ENCODE results near the gene SLC6A3.

SLC6A3 gene

GRCh38 chr5:1416856-1417469 is 28.3 kb downstream of the SLC6A3 start:
- TF ChIP-seq FOXP2 (optimal IDR thresholded peaks at IDR 0.05; ENCODE audit: borderline replicate concordance, extremely low read depth, extremely low read length, insufficient read depth), result no peak

DNA sequence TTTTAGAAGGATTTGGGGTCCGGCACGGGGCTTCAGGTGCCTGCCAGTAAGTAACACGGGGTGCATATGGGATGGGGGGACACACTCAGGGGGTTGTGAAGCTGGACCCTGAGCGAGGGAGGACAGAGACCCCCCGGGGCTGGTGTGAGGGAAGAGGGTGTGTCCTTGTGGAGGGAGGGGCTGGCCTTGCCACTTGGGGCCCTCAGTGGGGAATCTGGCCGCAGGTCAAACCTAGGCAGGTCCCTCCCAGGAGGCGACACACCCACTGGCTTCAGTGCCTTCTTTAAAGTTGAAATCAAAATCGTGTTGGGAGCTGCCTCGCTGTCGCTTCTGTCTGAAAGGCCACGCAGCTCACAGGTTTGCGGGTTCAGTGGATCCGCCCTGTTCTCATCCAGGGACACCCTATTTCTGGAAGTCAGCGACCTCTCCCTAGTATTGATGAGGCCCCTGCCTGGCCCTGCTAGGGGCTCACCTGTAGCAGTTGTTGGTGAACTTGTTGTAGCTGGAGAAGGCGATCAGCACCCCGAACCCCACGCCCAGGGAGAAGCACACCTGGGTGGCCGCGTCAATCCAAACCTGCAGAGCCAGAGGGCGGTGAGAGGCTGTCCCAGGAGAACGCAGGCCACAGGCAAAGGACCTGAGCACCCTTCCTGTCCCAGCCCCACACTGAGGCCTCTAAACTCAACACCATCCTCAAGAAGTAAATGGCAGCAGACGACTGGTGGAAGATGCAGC is 29.4 kb downstream of the SLC6A3 start:
- TF ChIP-seq TAF1 (IDR thresholded peaks at IDR 0.05; ENCODE audit: borderline replicate concordance, insufficient read depth, low read length) (no peak), FOXP2 (optimal IDR thresholded peaks at IDR 0.05; ENCODE audit: borderline replicate concordance, extremely low read depth, extremely low read length, insufficient read depth) (no peak), POLR2AphosphoS5 (IDR thresholded peaks at IDR 0.05; ENCODE audit: low read depth, low read length) (no peak), REST (IDR thresholded peaks at IDR 0.05; ENCODE audit: insufficient read depth in 1 of 2, low read depth in 2 of 2, low read length in 2 of 2) (no peak), SIN3A (IDR thresholded peaks at IDR 0.05; ENCODE audit: borderline replicate concordance, insufficient read depth, low read length) (no peak)

- no peak for TF ChIP-seq TAF1 (IDR thresholded peaks at IDR 0.05; ENCODE audit: borderline replicate concordance, insufficient read depth, low read length)
- TF ChIP-seq SIN3A (IDR thresholded peaks at IDR 0.05; ENCODE audit: borderline replicate concordance, insufficient read depth, low read length), result no peak
- TF ChIP-seq FOXP2 (optimal IDR thresholded peaks at IDR 0.05; ENCODE audit: borderline replicate concordance, extremely low read depth, extremely low read length, insufficient read depth), result no peak
- TF ChIP-seq POLR2AphosphoS5 (IDR thresholded peaks at IDR 0.05; ENCODE audit: low read depth, low read length), result no peak
- TF ChIP-seq REST (IDR thresholded peaks at IDR 0.05; ENCODE audit: insufficient read depth in 1 of 2, low read depth in 2 of 2, low read length in 2 of 2), result no peak
These were observed 30.2 kb downstream of the SLC6A3 start for GRCh38 chr5:1415059-1415425.

DNA sequence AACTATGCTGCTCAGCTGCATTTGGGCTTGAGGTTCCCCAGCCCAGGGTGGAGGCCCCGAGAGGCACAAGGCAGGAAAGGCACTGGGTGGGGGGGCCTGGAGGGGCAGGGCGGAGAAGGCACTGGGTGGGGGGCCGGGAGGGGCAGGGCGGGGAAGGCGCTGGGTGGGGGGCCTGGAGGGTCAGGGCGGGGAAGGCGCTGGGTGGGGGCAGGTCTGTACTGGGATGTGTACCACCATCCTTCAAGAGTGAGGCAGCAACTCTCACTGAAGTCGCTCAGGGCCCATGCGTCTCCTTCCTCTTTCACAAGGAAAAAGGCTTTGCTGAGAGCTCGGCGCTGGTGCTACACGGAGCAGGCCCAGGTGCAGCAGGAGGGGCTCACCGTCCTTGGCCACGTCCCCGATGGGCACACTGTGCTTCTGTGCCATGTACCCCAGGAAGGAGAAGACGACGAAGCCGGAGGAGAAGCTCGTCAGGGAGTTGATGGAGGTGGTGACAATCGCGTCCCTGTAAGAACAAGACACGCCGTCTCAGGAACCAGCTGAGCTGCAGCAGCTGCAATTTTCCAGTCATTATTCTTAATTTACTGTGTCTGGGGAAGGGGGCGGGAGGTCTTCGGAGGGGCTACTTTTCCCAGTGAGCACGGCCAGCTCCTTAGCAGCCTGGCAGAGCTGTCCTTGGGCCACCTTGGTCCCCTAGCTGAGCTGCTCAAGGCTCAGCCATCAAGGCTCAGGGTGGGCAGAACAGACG is 30.8 kb downstream of the SLC6A3 start:
- no peak for TF ChIP-seq REST (IDR thresholded peaks at IDR 0.05; ENCODE audit: insufficient read depth in 1 of 2, low read depth in 2 of 2, low read length in 2 of 2)
- no peak for TF ChIP-seq SIN3A (IDR thresholded peaks at IDR 0.05; ENCODE audit: borderline replicate concordance, insufficient read depth, low read length)
- TF ChIP-seq FOXP2 (optimal IDR thresholded peaks at IDR 0.05; ENCODE audit: borderline replicate concordance, extremely low read depth, extremely low read length, insufficient read depth), result no peak
- no peak for TF ChIP-seq POLR2AphosphoS5 (IDR thresholded peaks at IDR 0.05; ENCODE audit: low read depth, low read length)
- no peak for TF ChIP-seq TAF1 (IDR thresholded peaks at IDR 0.05; ENCODE audit: borderline replicate concordance, insufficient read depth, low read length)

DNA sequence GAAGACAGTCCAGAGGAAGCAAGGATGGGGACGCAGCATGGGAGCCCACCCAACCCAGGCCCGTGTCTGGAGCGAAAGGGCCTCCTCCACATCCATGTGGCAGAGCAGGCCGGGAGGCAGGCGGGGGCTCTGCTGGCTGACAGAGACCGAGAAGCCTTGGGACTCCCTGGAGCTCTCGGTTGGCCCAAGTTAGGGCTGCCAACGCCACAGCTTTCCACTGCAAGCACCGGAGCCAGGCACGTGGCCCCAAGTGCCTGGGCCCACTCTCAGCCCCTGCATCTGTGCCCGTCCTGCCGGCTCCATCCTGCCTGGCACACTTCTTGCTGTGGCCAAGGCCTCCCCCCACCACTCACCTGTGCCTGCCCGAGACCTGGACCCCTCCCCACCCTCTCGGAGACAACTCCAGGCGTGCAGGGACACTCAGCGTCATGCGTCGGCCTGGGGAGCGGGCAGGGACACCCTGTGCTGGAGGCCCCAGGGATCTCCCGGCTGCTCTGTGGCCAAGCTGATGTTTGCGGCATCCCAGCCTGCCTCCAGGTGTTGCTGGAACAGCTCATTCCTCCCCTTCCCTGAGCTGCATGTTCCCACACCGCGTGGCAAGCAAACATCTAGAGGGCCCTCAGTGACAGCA is 31.5 kb downstream of the SLC6A3 start:
- TF ChIP-seq FOXP2 (optimal IDR thresholded peaks at IDR 0.05; ENCODE audit: borderline replicate concordance, extremely low read depth, extremely low read length, insufficient read depth) (no peak), TAF1 (IDR thresholded peaks at IDR 0.05; ENCODE audit: borderline replicate concordance, insufficient read depth, low read length) (no peak), SIN3A (IDR thresholded peaks at IDR 0.05; ENCODE audit: borderline replicate concordance, insufficient read depth, low read length) (no peak), REST (IDR thresholded peaks at IDR 0.05; ENCODE audit: insufficient read depth in 1 of 2, low read depth in 2 of 2, low read length in 2 of 2) (no peak)
